ENCODE data around the gene CDK5RAP2.

The CDK5RAP2 gene

GRCh38 chr9:120454467-120454866, 125.5 kb downstream of the CDK5RAP2 start:
- no peak for DNase-seq (ENCODE audit: low read depth in 1 of 2, low spot score in 1 of 2)
- H3K27me3 ChIP-seq (ENCODE audit: insufficient read depth, poor library complexity, severe bottlenecking): no peaks in the 10 kb centered on the region
- no peak overlapping the region for H3K4me3 ChIP-seq (replicated peaks; ENCODE audit: insufficient read depth, low read length)
- H3K27ac ChIP-seq (replicated peaks): no peak overlapping the region
- TF ChIP-seq SPI1 (IDR thresholded peaks at IDR 0.05; ENCODE audit: borderline replicate concordance, low read depth): no peak

GRCh38 chr9:120453792-120454191, 126.2 kb downstream of the CDK5RAP2 start:
- no peak overlapping the region for H3K4me3 ChIP-seq (replicated peaks; ENCODE audit: insufficient read depth, low read length)
- no peak for DNase-seq (ENCODE audit: low read depth in 1 of 2, low spot score in 1 of 2)

GRCh38 chr9:120452631-120453030, 127.3 kb downstream of the CDK5RAP2 start:
- no peak for DNase-seq (ENCODE audit: low read depth in 1 of 2, low spot score in 1 of 2)
- Histone ChIP-seq H3K27me3 (ENCODE audit: insufficient read depth, poor library complexity, severe bottlenecking) (no peaks in the 10 kb centered on the region), H3K4me3 (replicated peaks; ENCODE audit: insufficient read depth, low read length) (no peak overlapping the region), H3K27ac (replicated peaks) (no peak overlapping the region)
- TF ChIP-seq SPI1 (IDR thresholded peaks at IDR 0.05; ENCODE audit: borderline replicate concordance, low read depth): no peak
- no peak for TF ChIP-seq POLR2AphosphoS5 (IDR thresholded peaks at IDR 0.05; ENCODE audit: low read depth)
- no peak for TF ChIP-seq CTCF (IDR thresholded peaks at IDR 0.05; ENCODE audit: insufficient read depth, low read length)
- TF ChIP-seq REST (IDR thresholded peaks at IDR 0.05; ENCODE audit: insufficient replicate concordance, low read depth): no peak
- TF ChIP-seq GABPA (IDR thresholded peaks at IDR 0.05; ENCODE audit: low read depth): no peak

More at GRCh38 chr9:120453792-120454191, 126.2 kb downstream of the CDK5RAP2 start:
- H3K27ac ChIP-seq (replicated peaks): no peak overlapping the region
- H3K27me3 ChIP-seq (ENCODE audit: insufficient read depth, poor library complexity, severe bottlenecking): no peaks in the 10 kb centered on the region
- no peak for TF ChIP-seq CTCF (IDR thresholded peaks at IDR 0.05; ENCODE audit: insufficient read depth, low read length)
- TF ChIP-seq REST (IDR thresholded peaks at IDR 0.05; ENCODE audit: insufficient replicate concordance, low read depth): no peak
- no peak for TF ChIP-seq POLR2AphosphoS5 (IDR thresholded peaks at IDR 0.05; ENCODE audit: low read depth)
- no peak for TF ChIP-seq SPI1 (IDR thresholded peaks at IDR 0.05; ENCODE audit: borderline replicate concordance, low read depth)
- TF ChIP-seq GABPA (IDR thresholded peaks at IDR 0.05; ENCODE audit: low read depth): no peak

- Histone ChIP-seq H3K27me3 (ENCODE audit: insufficient read depth, poor library complexity, severe bottlenecking) (no peaks in the 10 kb centered on the region), H3K27ac (replicated peaks) (no peak overlapping the region), H3K4me3 (replicated peaks; ENCODE audit: insufficient read depth, low read length) (no peak overlapping the region)
- DNase-seq (ENCODE audit: low read depth in 1 of 2, low spot score in 1 of 2): no peak
- TF ChIP-seq REST (IDR thresholded peaks at IDR 0.05; ENCODE audit: insufficient replicate concordance, low read depth) (no peak), POLR2AphosphoS5 (IDR thresholded peaks at IDR 0.05; ENCODE audit: low read depth) (no peak), CTCF (IDR thresholded peaks at IDR 0.05; ENCODE audit: insufficient read depth, low read length) (no peak), GABPA (IDR thresholded peaks at IDR 0.05; ENCODE audit: low read depth) (no peak)
Observed at GRCh38 chr9:120450916-120451315, 129.1 kb downstream of the CDK5RAP2 start.
